Measurements from ENCODE around the gene TGFB1. TPM values are rescaled to one million over a fixed set of nuclear protein-coding genes. Genes with fewer than 3 reads are reported as not detected.

Gene TGFB1
- total and polyA plus RNA-seq, 2 of the 13 experiments (the other 11 are each of a cell fraction or from before 2014, with no cell fraction given), result 4.1 to 5.4 TPM

DNA sequence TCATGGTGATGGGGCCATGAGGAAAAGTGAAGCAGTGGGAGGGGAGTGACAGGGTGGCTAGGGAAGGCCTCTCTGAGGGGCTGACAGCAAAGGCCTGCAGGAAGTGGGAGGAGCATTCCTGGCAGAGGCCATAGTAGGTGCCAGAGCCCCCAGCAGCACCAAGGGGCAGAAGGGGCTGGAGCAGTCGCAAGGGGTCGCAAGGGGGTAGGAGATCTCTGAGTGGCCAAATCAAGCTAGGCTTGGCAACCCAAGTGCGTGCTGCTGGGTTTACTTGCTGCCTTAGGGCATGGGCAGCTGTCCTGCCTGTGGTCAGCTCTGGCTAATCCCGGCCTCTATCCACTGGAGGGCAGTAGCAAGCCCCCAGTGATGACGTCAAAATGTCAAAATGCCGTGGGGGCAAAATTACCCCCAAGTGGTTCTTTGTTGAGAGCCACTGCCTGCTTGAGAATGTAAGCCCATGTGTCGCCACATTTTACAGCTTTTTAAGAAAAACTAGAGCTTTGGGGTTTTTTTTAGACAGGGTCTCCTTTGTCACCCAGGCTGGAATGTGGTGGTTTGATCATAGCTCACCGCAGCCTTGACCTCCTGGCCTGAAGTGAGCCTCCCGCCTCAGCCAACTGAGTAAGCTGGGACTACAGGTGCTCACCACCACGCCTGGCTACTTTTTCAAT is 32.0 kb downstream of the TGFB1 start (continued):
- TF ChIP-seq, protein P1, sequence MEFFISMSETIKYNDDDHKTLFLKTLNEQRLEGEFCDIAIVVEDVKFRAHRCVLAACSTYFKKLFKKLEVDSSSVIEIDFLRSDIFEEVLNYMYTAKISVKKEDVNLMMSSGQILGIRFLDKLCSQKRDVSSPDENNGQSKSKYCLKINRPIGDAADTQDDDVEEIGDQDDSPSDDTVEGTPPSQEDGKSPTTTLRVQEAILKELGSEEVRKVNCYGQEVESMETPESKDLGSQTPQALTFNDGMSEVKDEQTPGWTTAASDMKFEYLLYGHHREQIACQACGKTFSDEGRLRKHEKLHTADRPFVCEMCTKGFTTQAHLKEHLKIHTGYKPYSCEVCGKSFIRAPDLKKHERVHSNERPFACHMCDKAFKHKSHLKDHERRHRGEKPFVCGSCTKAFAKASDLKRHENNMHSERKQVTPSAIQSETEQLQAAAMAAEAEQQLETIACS (CRISPR knock-in tag; IDR thresholded peaks at IDR 0.05), result no peak
- TF ChIP-seq MED1 (CRISPR knock-in tag; IDR thresholded peaks at IDR 0.05) (peak; percentile 67), HNF4G (IDR thresholded peaks at IDR 0.05; ENCODE audit: borderline replicate concordance, low read depth, low read length) (no peak), HNF4G (CRISPR knock-in tag; IDR thresholded peaks at IDR 0.05; ENCODE audit: borderline replicate concordance, low read depth) (no peak), ZSCAN30 (CRISPR knock-in tag; IDR thresholded peaks at IDR 0.05) (no peak), SAP130 (CRISPR knock-in tag; IDR thresholded peaks at IDR 0.05; ENCODE audit: low read depth) (peak; percentile 51), RAD21 (CRISPR knock-in tag; IDR thresholded peaks at IDR 0.05) (peak; percentile 63; the same call in 1 of the 2 replicates), RARA (CRISPR knock-in tag; IDR thresholded peaks at IDR 0.05) (peak; percentile 77), MYC (CRISPR knock-in tag; IDR thresholded peaks at IDR 0.05; ENCODE audit: borderline replicate concordance) (no peak), RFX1 (IDR thresholded peaks at IDR 0.05) (no peak), GATAD1 (CRISPR knock-in tag; IDR thresholded peaks at IDR 0.05) (no peak), ZNF24 (IDR thresholded peaks at IDR 0.05) (no peak), ZNF547 (CRISPR knock-in tag; IDR thresholded peaks at IDR 0.05) (no peak), CEBPB (IDR thresholded peaks at IDR 0.05; ENCODE audit: borderline replicate concordance, low read depth, low read length) (no peak), ZNF883 (CRISPR knock-in tag; IDR thresholded peaks at IDR 0.05; ENCODE audit: not compliant biosample characterization) (peak; percentile 58), ZNF776 (CRISPR knock-in tag; IDR thresholded peaks at IDR 0.05) (no peak), RAD51 (IDR thresholded peaks at IDR 0.05; ENCODE audit: borderline replicate concordance) (no peak), RORA (CRISPR knock-in tag; IDR thresholded peaks at IDR 0.05) (no peak), ZNF572 (CRISPR knock-in tag; IDR thresholded peaks at IDR 0.05) (no peak), RBAK (CRISPR knock-in tag; IDR thresholded peaks at IDR 0.05) (0 out of 2 replicates have a peak, but pooled peaks have one; percentile 17), ZFP36 (IDR thresholded peaks at IDR 0.05; ENCODE audit: borderline replicate concordance, low read depth, low read length, partially characterized antibody) (no peak), ZNF484 (CRISPR knock-in tag; IDR thresholded peaks at IDR 0.05; ENCODE audit: borderline replicate concordance, low read depth) (no peak), TGIF2 (CRISPR knock-in tag; IDR thresholded peaks at IDR 0.05) (peak; percentile 37; the same call in 1 of the 2 replicates), SP5 (CRISPR knock-in tag; IDR thresholded peaks at IDR 0.05; ENCODE audit: borderline replicate concordance, low read depth) (peak; percentile 66)
- TF ChIP-seq, protein P2, sequence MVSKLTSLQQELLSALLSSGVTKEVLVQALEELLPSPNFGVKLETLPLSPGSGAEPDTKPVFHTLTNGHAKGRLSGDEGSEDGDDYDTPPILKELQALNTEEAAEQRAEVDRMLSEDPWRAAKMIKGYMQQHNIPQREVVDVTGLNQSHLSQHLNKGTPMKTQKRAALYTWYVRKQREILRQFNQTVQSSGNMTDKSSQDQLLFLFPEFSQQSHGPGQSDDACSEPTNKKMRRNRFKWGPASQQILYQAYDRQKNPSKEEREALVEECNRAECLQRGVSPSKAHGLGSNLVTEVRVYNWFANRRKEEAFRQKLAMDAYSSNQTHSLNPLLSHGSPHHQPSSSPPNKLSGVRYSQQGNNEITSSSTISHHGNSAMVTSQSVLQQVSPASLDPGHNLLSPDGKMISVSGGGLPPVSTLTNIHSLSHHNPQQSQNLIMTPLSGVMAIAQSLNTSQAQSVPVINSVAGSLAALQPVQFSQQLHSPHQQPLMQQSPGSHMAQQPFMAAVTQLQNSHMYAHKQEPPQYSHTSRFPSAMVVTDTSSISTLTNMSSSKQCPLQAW (CRISPR knock-in tag; IDR thresholded peaks at IDR 0.05), result no peak
- TF ChIP-seq, protein P3, sequence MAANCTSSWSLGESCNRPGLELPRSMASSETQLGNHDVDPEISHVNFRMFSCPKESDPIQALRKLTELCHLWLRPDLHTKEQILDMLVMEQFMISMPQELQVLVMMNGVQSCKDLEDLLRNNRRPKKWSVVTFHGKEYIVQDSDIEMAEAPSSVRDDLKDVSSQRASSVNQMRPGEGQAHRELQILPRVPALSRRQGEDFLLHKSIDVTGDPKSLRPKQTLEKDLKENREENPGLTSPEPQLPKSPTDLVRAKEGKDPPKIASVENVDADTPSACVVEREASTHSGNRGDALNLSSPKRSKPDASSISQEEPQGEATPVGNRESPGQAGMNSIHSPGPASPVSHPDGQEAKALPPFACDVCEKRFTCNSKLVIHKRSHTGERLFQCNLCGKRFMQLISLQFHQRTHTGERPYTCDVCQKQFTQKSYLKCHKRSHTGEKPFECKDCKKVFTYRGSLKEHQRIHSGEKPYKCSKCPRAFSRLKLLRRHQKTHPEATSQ (CRISPR knock-in tag; IDR thresholded peaks at IDR 0.05; ENCODE audit: borderline replicate concordance), result no peak
- TF ChIP-seq, protein P4, sequence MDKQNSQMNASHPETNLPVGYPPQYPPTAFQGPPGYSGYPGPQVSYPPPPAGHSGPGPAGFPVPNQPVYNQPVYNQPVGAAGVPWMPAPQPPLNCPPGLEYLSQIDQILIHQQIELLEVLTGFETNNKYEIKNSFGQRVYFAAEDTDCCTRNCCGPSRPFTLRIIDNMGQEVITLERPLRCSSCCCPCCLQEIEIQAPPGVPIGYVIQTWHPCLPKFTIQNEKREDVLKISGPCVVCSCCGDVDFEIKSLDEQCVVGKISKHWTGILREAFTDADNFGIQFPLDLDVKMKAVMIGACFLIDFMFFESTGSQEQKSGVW (CRISPR knock-in tag; IDR thresholded peaks at IDR 0.05; ENCODE audit: borderline replicate concordance), result no peak
- TF ChIP-seq, protein P5, sequence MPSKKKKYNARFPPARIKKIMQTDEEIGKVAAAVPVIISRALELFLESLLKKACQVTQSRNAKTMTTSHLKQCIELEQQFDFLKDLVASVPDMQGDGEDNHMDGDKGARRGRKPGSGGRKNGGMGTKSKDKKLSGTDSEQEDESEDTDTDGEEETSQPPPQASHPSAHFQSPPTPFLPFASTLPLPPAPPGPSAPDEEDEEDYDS (CRISPR knock-in tag; IDR thresholded peaks at IDR 0.05), result no peak; the same call in 1 of the 2 replicates

Data from HepG2 (cell line).